Epithelial cell of proximal tubule (primary cell): Measurements from ENCODE around the gene KAT14. TPM values are rescaled to one million over a fixed set of nuclear protein-coding genes. Genes with fewer than 3 reads are reported as not detected.

Source experiments
- DNase-seq: peaks from one replicate; pipeline ENCODE4 v3.0.0-alpha.2; 2011; ENCODE audit warnings: low read depth
- H3K4me3 ChIP-seq: 2 replicates; pipeline ENCODE4 v1.5.1; 2011; ENCODE audit warnings: low read depth, mild to moderate bottlenecking, low read length
- CTCF ChIP-seq: conservative IDR thresholded peaks from 2 replicates; pipeline ENCODE4 v1.5.1; 2012; ENCODE audit warnings: low read depth, mild to moderate bottlenecking, low read length
- total RNA-seq: library from RNA; depleted of rRNA; stranded (reverse); fragments of >200 nt; gene quantifications from 2 replicates; pipeline ENCODE4 v1.2.3, GENCODE V29; 2015

Gene KAT14
- total RNA-seq, 1 donor from 2014 or later, result 6.4 TPM

DNA sequence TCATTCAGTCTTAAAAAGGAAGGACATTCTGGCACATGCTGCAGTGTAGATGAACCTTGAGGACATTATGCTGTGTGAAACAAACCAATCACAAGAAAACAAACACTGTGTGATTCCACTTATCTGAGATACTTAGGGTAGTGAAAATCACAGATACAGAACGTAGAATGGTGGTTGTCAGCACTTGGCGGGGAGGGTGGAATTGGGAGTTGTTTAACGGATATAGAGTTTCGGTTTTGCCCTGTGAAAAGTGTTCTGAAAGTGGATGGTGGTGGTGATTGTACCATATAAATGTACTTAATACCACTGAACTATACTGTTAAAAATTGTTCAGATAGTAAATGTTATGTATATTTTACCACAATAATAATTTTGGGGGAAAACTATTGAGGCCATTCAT is 18.4 kb downstream of the KAT14 start:
- no peak for TF ChIP-seq CTCF
- no peak for DNase-seq
- no peak overlapping the region for H3K4me3 ChIP-seq

GRCh38 chr20:18164356-18164755 is 26.7 kb downstream of the KAT14 start:
- H3K4me3 ChIP-seq, result no peak overlapping the region
- TF ChIP-seq CTCF, result no peak
- peak; percentile 20 for DNase-seq

DNA sequence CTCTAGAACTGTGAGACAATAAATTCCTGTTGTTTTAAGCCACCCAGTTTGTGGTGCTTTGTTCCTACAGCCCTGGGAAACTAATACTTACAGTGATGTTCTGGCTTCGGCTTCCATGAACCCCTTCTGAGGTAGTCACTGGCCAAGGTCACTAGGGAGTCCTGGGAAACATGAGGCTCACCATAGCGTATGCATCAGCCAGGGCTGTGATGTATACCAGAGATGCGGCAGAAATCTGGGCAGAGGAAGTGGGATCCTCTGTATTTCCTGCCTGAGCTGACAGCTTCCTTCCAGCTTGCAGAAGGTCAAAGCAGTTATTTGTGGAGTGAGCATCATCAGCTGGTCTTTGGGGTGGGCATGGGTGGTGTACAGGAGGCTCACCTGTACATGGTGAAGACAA is 27.9 kb downstream of the KAT14 start:
- no peak for TF ChIP-seq CTCF
- DNase-seq, result no peak
- H3K4me3 ChIP-seq, result no peak overlapping the region

DNA sequence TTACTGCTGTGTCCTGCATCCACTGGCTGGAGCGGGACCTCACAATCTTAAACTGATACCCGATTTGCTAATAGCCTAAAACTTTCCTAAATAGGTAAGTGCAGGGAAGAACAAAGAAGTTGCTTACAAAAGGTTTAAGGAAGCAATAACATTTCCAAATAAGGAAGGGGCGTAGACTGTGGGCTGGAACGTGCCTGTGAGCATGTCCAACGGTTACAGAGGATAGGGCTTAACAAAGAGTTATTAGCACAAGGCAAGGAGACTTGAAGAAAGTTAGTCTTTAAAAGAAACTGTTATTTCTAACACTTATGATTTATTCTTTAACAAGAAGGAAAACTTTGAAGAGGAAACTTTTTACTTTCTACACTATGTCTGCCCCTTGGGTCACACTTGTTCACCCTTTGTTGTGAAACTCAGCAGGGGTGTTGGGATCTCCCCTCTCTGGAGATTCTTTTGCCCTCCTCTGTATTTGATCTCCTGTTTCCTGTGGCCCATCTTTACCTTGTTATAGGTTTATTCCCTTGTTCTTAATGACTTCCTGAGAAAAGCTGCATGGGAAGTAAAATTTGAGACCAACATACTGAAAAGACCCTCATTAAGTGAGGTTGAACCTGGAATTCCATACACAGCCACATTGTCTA is 28.7 kb downstream of the KAT14 start:
- no peak for TF ChIP-seq CTCF
- DNase-seq, result no peak
- no peak overlapping the region for H3K4me3 ChIP-seq

DNA sequence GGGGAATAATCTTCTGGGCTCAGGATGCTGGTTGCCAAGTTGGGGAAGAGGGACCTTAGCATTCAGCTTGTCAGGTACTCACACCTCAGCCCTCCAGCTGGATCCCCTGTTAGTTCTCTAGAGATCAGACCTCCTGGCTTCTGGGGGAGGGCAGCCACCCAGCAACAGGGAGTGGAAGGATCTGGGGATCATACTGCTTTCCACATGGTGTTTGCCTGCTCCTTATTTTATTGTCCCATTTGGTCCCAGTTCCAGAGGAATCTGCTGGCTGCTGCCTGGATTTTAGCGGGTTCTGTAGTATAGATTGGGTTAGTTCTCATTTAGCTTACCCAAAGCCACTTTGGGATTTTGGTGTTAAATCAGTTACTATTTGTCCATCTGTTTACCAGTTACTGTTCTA is 29.3 kb downstream of the KAT14 start:
- no peak overlapping the region for H3K4me3 ChIP-seq
- no peak for TF ChIP-seq CTCF
- DNase-seq, result no peak

DNA sequence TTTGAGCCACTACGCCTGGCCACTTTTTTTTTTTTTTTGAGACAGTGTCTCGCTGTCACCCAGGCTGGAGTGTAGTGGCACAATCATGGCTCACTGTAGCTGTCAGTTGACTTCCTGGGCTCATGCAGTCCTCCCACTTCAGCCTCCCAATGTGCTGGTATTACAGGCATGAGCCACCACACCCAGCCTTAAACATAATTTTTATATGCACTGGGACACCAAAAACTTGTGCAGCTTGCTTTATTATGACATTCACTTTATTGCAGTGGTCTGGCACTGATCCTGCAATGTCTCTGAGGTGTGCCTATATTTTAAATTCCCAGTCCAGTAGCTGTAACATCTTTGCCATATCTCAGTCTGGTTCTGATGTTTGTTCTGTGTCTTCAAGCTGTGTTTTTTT is 34.7 kb downstream of the KAT14 start:
- DNase-seq, result no peak
- no peak for TF ChIP-seq CTCF
- H3K4me3 ChIP-seq, result no peak overlapping the region
